Fibroblast of the aortic adventitia (primary cell): Measurements from ENCODE around the gene ZNF536. TPM values are rescaled to one million over a fixed set of nuclear protein-coding genes. Genes with fewer than 3 reads are reported as not detected.

Source experiments
- DNase-seq: peaks from one replicate; pipeline ENCODE4 v3.0.0-alpha.2; 2010; ENCODE audit warnings: low read depth
- H3K4me3 ChIP-seq: 2 replicates; pipeline ENCODE4 v1.5.1; 2011; ENCODE audit warnings: low read depth, mild to moderate bottlenecking, control low read depth, low read length, moderate library complexity
- CTCF ChIP-seq: IDR thresholded peaks from 2 replicates; pipeline ENCODE4 v1.5.1; 2011; ENCODE audit warnings: mild to moderate bottlenecking, low read length, control low read depth, inconsistent platforms; ENCODE audit not compliant: insufficient read depth
- total RNA-seq: library from RNA; depleted of rRNA; stranded (reverse); fragments of >200 nt; gene quantifications from 2 replicates; pipeline ENCODE4 v1.2.3, GENCODE V29; 2012; ENCODE audit warnings: low replicate concordance

Gene ZNF536
- total RNA-seq, 1 donor = 0.90 TPM

DNA sequence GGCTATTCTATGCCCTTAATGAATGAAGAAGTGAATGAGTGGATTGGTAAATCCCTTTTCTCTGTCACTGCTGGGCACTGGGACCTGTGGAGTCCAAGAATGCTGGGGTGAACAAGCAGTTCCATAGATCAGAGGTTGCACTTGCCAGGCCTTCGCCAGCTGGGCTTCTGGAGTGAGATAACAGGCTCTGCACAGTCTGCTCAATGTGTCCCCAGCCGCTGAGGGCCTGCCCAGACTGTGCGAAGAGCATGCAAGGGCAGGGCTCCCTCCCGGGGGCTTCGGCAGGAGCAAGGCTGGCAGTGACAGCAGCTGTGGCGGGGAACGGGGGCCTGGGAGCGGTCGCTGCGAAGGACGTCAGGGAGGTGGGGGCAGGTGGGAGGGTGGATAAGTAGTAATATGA, 51.3 kb downstream of the ZNF536 start:
- DNase-seq = no peak
- no peak overlapping the region for H3K4me3 ChIP-seq
- no peak for TF ChIP-seq CTCF

DNA sequence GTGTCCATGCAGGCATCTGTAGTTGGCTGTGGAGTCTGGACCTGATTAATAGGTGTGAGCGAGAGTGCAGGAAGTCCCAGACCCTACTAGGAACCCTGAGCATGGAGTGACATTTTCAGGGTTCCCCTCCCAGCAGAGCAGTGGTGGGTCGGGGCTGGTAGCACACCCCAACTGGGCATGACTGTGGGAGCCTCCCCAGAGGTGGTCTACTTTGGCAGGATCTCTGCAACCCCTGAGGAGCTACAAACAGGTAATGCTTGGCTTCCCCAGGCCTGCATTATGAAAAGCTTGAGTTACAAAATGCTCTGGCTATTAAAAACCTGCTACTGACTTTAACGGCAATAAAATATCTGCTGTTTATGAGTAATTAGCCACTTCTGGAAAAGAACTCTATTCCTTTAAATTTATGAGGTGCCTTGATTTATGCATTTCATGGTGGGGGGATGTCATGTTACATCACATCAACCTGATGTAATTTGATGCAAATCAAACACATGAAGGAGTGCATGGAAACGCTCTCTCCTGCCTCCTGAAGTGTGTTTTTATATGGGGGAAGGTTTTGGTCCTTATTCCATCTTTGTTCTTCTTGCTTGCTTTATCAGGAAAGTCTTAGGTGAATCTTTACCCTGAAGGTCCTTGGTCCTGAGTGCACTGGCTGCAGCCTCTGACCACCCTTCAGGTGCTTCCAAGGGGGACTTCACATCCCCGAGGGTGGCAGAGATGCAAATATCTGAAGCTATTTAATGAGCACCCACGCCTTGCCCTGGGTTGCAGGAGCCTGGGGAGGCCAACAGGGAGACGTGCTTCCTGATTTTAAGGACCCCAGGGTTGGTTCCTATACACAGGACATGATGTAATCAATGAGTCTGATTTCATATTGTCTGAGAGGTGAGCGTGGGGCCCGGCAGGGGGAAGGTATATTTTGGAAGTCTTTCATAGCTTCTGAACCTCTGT, 54.0 kb downstream of the ZNF536 start:
- no peak for DNase-seq

GRCh38 chr19:30426864-30427263, 54.7 kb downstream of the ZNF536 start:
- no peak overlapping the region for H3K4me3 ChIP-seq
- no peak for TF ChIP-seq CTCF
- no peak for DNase-seq

More for the DNA sequence above, 54.0 kb downstream of the ZNF536 start:
- H3K4me3 ChIP-seq = no peak overlapping the region
- TF ChIP-seq CTCF = no peak

DNA sequence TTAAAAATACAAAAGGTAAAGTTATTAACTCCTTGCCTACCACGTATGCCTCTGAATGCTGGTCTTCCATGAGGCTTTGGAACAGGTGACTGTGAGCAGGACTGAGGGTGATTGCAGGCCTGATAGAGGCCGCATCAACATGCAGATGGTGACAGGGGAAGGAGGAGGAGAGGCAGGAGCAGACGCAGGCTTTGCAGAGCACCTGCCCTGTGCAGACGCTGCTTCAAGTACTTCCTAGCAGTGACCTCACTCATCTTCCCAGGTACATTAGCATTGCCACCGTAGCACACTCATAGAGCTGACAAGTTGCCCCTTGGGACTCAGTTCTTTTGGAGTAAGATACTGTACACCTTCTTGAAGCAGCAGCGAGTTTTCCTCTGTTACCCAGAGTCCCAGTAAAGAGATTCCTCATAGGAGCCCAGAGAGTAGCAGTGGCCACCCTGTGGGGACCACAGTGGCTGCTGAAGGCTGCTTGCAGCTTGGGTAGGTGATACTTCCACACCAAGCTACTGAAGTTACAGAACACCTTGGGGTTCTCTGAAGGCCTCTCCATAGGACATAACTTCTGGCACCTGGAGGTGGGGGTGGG, 56.0 kb downstream of the ZNF536 start:
- H3K4me3 ChIP-seq = no peak overlapping the region
- no peak for DNase-seq
- TF ChIP-seq CTCF = no peak

- H3K4me3 ChIP-seq = no peak overlapping the region
- no peak for DNase-seq
- TF ChIP-seq CTCF = no peak
Observed at GRCh38 chr19:30428844-30429243, 56.7 kb downstream of the ZNF536 start.

GRCh38 chr19:30430206-30430734, 58.1 kb downstream of the ZNF536 start:
- no peak for DNase-seq
- no peak for TF ChIP-seq CTCF
- H3K4me3 ChIP-seq = no peak overlapping the region
